ENCODE data around the gene LYAR.

The LYAR gene, protein sequence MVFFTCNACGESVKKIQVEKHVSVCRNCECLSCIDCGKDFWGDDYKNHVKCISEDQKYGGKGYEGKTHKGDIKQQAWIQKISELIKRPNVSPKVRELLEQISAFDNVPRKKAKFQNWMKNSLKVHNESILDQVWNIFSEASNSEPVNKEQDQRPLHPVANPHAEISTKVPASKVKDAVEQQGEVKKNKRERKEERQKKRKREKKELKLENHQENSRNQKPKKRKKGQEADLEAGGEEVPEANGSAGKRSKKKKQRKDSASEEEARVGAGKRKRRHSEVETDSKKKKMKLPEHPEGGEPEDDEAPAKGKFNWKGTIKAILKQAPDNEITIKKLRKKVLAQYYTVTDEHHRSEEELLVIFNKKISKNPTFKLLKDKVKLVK

DNA sequence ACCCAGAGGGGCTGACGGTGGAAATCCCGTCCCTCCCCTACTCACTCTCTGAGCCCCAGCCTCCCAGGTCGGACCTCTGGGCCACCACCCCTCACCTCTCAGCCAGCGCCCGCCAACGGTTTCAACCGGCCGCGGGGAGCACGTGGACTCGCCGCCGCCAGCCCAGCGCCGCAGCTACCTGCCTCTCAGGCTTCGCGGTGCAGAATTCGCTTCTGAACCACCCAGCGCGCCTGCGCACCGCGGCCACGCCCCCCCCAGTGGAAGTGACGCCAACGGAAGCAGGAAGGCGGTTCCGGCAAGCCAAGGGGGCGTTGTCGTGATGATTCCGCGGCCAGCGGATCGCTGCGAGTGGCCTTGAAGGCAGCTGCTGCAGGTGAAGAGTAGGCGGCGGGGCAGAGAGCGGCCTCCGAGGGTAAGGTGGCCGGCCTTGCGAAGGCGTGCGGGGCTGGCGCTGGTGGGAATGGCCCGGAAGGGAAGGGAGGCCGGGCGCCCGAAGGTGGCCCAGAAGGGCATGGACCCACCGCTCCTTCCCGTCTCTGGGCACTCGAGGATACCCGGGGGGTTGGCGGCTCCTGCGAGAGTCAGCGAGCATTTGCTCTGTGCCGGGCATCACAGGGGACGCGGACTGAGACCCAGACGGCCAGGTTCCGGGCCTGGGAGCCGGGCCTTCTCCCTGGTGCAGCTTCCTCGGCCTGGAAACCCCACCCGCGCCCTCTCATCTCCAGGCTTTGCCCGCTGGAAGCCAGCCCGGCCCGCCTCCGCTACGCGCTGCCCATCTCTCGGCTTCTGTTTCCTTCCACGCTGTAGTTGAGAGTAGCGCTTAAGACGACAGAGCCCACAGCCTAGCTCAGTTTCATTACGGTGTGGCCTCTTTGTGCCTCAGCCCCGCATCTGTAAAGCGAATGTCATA is at the start of gene LYAR, which contains the start of gene ZBTB49:
LYAR (minus strand) TSS at position 214 of the 910 bp plus-strand sequence. CDS start 6,412 bp downstream, outside the sequence.
ZBTB49 (plus strand) TSS at position 311 of the 910 bp plus-strand sequence. CDS start 9,695 bp downstream, outside the sequence.
- DNase-seq (ENCODE audit: low spot score), result peak; percentile 98

DNA sequence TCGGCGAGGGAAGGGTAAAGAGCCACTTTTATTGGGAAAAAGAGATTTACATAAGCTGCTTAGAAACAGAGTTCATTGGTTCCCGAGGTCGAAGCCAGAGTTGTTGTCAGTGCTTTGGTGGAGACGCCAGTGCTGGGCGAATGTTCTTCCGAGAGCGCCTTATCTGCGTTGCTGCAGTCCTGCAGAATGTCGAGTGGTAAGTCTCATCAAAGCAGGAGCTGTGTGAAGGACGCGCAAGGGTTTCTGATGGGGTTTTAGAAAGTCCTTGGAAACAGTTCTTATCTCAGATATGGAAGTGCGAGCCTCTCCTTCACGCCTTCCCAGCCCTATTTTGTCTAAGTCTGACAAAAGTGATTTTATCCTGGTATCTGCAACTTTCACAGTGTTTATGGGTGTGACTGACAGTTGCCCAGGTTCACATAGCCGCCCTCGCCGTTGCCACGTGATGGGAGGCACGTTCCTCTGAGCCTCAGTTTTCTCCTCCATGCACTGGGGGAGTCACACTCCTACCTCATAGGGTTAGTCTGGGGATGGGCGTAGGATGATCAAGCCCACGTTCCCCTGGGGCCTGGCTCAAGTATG is 49.6 kb upstream of the LYAR start:
- DNase-seq (ENCODE audit: low spot score), result peak; percentile 50

DNA sequence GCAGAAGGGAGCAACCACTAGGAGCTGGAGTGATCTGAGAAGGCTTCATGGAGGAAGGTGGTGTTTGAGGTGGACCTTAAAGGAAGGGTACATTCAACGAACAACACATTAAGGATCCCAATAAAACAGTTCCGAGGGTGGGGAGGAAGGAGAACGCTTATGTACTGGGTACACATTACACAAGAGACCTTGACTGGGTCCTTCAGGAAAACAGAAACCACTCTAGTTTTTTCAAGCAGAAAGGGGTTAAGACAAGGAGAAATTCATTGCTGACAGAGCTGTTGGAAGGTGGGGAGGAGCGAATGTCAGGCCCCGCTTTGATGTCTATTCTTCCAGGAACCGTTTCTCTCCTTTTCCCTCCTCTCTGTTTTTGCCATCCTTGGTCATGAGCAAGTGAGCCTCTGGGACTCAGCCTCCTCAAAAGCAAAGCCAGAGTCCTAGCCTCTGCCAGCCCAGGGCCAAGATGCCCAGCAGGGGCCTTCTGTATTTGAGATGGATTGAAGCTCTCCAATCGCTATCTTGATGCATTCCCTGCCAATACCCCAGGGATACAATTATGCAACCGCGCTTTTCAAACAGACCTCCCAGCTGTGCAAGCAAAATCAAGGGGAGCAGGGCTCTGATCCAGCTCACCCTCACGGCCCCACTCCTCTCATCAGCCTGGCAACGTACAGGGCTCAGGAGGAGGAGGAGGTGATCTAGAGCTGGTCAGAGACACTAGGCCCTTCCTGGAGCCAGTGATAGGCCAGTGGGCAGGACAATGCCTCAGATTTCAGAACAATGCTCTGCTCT is 48.5 kb upstream of the LYAR start:
- DNase-seq (ENCODE audit: low spot score), result no peak

DNA sequence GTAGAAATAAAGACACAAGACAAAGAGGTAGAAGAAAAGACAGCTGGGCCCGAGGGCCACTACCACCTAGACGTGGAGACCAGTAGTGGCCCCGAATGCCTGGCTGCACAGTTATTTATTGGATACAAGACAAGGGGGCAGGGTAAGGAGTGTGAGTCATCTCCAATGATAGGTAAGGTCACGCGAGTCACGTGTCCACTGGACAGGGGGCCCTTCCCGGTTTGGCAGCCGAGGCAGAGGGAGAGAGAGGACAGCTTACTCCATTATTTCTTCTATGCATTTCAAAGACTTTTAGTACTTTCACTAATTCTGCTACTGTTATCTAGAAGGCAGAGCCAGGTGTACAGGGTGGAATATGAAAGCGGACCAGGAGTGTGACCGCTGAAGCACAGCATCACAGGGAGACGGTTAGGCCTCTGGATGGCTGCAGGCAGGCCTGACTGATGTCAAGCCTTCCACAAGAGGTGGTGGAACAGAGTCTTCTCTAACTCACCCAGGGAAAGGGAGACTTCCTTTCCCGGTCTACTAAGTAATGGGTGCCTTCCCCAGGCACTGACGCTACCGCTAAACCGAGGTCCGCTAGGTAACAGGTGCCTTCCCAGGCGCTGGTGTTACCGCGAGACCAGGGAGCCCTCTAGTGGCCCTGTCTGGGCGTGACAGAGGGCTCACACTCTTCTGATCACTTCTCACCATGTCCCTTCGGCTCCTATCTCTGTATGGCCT is 45.0 kb upstream of the LYAR start:
- peak; percentile 78 for DNase-seq (ENCODE audit: low spot score)

DNA sequence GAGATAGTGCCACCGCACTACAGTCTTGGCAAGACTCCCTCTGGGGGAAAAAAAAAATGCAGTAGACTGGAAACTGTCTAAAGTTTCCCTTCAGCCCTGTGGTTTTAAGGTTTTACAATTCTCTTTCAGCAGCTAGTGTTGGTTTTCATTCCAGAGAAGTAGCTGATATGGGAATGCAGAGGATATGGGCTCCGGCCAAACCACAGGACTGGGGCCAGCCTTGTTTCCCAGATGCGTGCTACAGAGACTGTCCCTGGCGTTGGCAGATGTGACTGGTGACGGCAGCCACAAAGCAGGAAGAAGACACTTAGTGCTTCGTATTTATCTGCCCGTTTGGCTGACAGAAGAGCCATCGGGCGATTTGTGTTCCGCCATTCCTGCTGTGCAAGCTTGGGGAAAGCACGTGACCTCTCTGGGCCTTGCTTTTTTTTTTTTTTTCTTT is 43.3 kb upstream of the LYAR start:
- no peak for DNase-seq (ENCODE audit: low spot score)

DNA sequence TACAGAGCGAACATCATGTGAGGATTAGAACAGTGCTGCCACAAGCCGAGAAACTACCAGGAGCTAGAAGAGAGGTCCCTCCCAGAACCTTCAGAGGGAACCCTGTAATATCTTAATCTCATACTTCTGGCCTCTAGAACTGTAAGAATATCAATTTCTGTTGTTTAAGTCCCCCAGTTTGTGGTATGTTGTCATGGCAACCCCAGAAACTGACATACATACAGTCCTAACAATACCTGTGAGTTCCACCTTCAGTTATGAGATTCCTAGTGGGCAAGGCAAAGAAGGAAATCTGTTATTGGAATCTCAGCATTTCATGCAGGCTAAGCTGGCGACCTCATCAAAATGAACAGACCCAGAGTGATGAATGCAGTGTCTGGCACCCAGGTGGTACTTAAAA is 42.6 kb upstream of the LYAR start:
- no peak for DNase-seq (ENCODE audit: low spot score)

DNA sequence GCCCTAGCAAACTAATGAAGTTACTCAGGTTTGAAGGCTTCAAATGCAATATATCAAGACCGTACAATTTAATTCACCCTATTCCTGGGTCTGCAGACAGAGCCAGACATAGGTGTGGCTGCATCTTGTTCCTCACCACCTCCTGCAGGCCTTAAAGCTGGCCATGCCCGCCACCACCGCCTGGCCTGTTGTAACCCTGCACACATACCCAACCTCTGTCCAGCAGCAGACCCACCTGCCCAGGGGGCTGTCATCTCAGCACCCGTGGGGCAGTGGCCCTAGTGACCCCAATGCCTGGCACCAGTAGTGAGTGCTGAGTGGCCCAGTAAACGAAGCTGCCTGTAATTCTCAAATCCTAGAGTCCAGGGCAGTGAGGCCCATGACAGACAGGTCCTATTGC is 40.8 kb upstream of the LYAR start:
- no peak for DNase-seq (ENCODE audit: low spot score)

DNA sequence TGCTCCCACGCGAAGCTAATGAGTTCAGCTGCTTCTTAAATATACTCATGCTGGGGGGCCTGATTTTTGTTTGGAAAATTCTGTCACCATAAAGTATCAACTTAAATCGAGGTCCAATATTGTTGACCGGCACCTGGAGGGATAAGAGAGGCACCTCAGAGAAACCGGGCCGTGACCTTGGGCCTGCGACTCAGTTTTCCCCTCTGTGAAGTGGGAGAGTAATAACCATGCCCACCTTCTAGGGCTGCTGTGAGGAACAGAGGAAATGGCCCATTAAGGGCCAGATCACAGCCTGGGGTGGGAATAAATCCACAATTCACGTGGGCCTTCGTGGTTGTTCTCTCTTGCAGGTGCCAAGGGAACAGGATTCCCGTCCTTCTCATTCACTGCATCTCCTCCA is 39.5 kb upstream of the LYAR start:
- no peak for DNase-seq (ENCODE audit: low spot score)

DNA sequence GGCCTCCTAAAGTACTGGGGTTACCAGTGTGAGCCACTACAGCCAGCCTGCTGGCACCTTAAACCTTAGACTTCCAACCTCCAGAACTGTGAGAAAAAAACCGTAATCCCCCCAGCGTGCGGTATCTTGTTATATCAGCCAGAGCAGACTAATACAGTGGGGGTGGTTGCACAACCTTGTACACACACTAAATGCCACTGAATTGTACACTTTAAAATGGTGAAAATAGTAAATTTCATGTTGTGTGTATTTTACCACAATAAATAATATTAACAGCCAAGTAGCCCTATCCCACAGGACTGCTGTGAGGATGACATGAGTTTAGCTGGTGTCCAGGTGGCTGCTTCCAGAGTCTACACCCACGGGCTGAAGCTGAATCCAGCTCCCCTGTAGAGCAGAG is 38.9 kb upstream of the LYAR start:
- no peak for DNase-seq (ENCODE audit: low spot score)

DNA sequence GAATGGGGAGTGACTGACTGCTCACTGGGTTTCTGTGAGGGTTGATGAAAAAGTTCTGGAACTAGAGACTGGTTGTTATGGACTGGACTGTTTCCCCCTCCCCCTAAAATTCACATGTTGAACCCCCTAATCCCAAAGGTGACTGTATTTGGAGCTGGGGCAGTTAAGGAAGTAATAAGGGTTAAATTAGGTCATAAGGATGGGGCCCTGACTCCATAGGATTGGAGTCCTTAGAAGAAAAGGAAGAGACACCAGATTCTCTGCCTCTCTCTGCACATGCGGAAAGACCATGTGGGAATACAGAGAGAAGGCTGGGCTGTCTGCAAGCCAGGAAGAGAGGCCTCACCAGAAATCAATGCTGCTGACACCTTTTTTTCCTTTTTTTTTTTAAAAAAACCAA is 38.3 kb upstream of the LYAR start:
- no peak for DNase-seq (ENCODE audit: low spot score)

DNA sequence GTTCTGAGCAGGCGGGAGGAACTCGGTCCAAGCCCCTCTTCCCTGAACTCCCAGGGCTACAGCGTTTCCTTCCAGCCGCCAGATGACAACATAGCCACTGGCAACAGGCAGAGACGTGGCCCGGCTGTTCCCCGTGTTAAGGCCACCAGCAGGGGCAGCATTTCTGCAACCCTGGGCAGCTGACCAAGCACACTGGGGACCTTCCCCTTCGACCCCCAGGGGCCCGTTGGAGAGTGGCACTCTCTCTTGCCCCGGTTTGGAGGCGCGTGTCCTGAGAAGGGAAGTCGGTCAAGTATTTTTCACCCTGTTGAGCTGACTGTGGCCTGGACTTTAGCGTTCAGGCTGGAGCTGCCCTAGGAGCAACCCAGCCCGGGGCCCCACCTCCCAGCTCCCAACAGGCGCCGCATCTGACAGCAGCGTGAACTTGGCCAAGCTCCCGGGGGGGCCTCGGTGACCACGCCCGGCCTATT is 37.7 kb upstream of the LYAR start:
- peak; percentile 83 for DNase-seq (ENCODE audit: low spot score)

DNA sequence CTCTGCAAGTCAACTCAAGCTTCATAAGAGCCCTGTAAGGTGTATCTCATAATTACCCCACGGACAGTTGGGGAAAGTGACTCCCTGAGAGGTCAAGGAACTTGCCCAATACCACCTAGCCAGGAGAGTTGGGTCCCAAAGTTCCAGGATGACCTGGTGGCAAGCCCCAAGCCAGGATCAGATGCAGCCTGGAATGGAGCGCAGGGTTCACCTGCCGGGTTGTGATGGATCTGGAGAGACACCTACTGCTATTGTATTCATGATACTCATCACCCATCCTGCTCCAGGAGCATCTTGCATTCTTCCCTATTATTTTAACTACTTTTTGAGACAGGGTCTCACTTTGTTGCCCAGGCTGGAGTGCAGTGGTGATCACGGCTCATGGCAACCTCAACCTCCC is 36.2 kb upstream of the LYAR start:
- DNase-seq (ENCODE audit: low spot score), result no peak

DNA sequence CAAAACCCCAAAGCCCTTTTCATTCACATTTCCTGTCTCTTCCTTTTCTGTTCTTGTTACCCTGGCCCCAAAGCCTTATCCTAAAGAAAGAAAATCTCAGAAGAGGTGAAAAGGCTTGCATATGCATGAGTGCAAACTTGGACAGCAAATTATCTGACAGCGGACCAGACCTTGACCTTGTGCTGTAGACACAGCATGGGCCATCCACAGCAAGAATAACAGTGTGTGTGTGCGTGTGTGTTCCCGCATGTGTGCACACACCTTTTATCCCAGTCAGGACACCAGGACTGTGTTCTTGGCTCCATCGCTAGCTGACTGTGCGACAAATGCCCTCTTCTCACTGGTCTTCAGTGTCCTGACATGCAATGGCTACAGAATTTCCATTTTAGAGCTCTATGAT is 35.4 kb upstream of the LYAR start:
- no peak for DNase-seq (ENCODE audit: low spot score)

DNA sequence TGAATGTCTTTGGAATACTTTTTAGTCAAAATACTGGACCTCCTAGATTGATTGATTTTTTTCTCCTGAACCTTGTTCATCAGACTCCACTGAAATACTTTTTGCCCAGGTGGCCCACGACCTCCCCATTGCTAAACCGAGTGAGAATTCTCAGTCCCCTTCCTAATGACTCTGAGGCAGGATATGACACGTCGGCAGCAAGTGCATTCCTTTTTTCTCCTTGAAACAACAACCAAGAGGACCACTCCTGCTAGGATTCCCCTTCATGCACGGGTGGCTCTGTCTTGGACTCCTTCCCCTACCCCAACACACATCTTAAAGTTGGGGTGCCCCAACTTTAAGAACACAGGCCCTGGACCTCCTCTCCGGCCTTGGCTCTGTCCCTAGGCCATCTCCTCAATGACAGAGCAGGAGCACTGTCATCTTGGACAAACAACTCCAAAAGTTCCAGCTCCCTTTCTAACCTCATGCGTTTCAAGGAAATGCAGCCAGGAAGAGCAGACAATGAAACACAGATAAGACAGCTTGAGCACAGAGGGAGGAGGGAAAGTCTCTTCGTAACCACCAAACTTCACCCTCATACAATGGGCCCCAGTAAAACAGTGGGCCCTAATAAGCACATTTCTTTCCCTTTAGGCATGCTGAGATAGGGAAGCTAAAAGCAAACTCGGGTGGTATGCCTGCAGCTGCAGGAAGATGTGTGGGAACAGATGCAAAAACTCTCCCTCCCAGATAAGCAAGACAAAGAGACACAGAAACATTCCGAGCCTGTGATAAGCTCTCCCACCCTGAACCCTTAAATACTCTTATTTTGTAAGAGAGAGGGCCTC is 34.0 kb upstream of the LYAR start:
- DNase-seq (ENCODE audit: low spot score), result no peak

DNA sequence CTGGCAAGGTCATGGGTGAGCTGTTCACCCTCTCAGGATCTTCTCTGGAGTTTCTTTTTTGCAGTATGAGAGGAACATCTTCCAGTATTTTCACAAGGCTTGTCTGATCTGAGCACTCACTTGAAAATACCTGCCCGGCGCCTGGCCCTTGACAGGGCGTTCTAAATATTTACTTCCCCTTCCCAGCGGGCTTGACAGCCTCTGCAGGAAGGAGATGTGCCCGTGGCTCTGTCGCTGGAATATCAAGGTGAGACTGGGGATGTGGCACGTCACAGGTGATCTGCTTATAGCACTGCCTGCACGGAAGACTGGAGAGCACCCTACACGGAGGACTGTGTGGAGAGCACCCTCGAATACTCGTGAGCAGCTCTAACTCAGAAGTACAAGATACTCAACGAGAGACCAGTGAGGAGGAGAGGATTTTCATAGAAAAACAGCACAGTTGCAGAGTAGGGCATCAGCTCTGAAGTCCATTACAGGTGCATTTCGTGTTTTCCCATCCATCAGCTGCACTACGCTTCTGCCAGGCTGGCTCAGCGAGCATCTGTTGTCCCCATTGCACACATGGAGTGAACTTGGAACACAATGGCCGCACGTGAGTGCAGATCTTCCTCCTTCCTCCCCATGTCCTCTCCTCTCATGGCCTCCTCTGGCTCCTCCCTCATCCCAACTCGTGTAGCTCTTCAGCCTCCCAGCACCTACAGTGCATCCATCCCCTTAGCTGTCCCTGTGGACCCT is 32.2 kb upstream of the LYAR start:
- DNase-seq (ENCODE audit: low spot score), result no peak

DNA sequence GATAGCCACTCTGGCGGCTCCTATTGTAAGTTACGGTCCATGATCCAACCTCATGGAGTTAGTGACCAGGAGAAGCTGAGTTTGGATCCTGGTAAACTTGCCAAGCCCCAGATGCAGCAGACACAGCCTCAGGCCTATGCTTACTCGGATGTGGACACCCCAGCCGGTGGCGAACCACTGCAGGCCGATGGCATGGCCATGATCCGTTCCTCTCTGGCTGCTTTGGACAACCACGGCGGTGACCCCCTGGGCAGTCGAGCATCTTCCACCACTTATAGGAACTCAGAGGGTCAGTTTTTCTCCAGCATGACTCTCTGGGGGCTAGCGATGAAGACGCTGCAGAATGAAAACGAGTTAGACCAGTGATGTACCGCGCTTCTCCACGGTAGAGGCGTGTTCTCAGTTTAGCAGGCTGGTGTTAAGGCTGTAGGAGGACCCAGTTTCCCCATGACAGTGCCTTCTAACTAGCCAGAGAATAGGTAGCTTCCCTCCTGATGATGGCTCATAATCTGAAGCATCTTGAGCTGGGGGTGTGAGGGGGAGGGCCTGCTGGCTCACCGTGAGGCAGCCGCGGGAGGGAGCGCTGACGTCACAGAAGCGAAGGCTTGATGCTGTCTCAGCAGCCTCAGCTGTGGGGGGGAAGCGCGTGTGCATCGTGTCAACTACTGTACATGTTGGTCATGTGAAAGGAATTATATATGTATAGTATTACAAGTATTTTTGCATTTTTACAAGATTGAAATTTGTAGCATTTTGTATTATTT is 31.2 kb upstream of the LYAR start:
- no peak for DNase-seq (ENCODE audit: low spot score)

DNA sequence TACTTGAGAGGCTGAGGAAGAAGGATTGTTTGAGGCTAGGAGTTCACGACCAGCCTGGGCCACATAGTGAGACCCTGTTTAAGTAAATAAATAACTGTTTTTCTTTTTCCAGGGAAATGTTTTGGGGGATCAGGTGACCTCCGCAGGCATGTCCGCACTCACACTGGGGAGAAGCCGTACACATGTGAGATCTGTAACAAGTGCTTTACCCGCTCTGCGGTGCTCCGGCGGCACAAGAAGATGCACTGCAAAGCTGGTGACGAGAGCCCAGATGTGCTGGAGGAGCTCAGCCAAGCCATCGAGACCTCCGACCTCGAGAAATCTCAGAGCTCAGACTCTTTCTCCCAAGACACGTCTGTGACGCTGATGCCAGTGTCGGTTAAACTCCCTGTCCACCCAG is 30.6 kb upstream of the LYAR start:
- no peak for DNase-seq (ENCODE audit: low spot score)

DNA sequence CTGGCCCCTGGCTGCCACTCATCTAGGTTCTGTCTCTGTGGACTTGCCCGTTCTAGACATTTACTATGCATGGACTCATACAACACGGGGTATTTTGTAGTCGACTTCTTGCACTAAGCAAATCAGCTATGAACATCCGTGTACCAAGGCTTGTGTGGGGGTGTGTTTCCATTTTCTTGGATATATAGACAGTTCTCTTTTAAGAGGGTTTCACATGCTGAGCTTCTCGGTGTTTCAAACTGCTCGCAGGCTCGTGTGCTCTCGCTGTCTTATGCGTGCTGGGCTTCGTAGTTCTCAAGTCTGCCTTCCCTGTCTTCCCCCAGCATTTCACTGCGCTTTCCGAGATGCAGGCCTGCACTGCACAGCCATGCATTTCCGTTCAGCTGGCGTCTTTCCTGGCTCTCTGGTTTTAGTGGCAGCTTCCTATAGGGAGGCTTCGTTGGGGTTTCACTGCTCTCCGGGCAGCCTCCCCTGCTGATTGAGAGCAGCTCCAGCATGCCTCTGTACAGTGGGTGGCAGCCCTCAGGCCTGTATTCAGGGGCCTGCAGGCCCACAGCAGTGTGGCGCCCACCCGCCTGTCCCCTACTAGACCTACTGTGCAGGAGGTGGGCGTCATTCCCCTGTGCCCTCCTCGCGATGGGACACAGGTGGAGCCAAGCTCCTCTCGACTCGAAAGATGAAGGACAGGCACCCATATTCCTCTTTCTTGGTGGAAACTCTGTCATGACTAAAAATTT is 27.7 kb upstream of the LYAR start:
- no peak for DNase-seq (ENCODE audit: low spot score)
